Hypothalamus (tissue), 51 donors: ENCODE measurements around the gene CHST11.
A peak's percentile ranks its signal among the peaks of the same experiment; 100 is the strongest.
"Not testable (repeated sequence)": the region's sequence is repeated elsewhere in the genome, so short reads cannot be mapped to it uniquely, and the experiment has no call there.

Experiments used
- DNase-seq, 51 donors: peaks; one replicate each; lab custom pipeline; 2025; lab: John Stamatoyannopoulos, UW

Gene CHST11

DNA sequence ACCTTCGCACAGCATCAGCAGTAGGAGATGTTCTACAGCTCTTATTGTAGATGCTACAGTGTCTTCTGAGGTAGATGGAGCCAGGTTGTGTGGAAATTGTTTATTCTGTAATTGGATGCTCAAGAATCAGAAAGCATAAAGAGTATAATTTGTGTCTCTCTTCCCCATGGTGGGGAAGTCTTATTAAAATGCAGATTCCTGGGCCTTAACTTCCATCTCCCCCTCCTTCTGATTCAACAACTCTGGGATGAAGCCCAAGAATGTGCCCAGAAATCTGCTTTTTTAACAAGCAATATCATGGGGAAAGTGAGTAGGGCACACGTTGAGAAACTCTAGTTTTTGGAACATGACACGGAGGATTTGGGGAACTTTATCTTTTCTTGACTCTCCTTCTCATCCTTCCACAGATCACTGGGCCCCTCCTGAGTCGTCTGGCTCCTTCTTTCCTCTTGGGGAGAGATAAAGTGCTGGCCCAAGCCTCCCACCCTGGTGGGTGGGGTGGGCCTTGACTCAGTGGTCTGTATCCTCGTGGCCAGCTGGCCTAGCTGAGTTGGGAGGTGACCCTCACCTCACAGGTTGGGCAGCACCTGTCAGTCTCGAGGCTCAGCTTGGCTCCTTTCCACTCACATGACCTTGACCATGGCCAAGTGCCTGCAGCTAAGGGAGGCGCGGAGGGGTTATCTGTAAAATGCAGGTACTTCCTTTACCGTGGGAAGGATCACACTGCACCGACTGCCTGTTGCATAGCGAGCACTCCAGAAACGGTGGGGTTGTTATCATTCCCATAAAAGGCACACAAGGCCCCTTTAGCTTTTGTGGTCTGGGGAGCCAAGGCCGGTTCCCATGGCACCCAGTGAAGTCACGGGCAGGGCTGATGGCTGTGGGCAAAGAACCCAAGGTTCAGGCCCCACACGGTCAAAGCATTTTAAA is 141.9 kb downstream of the CHST11 start:
- DNase-seq: no peak

DNA sequence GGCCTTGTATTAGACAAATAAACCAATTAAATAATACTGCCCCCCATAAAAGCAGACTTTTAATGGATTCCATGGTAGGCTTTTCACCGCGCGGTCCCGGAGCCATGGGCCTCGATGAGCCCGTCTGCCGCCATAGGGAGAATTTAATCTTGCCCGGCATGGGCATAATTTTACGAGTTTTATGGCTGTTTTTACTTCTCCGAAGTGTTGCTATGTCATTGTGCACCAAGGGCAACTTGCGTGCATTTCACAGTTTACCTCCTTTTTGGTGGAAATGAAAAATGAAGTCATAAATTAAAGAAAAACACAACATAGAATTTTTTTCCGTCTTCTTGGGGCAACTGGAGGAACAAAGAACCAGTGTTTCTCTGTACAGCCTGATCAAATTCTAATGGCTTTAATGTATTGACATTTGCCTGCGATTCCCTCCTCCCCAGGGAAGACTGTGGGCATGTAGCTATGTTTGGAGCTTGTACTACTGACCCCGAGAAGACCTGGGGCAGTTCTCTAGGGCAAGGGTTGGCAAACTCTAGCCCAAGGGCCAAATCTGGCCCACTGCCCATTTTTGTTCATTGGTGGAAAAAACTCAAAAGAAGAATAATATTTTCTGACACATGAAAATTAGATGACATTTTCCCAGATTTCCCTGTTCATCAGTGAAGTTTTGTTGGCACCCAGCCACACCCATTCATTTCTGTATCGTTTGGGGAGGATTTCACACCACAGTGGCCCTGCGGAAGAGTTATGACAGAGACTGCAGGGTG is 142.7 kb downstream of the CHST11 start:
- DNase-seq: no peak

DNA sequence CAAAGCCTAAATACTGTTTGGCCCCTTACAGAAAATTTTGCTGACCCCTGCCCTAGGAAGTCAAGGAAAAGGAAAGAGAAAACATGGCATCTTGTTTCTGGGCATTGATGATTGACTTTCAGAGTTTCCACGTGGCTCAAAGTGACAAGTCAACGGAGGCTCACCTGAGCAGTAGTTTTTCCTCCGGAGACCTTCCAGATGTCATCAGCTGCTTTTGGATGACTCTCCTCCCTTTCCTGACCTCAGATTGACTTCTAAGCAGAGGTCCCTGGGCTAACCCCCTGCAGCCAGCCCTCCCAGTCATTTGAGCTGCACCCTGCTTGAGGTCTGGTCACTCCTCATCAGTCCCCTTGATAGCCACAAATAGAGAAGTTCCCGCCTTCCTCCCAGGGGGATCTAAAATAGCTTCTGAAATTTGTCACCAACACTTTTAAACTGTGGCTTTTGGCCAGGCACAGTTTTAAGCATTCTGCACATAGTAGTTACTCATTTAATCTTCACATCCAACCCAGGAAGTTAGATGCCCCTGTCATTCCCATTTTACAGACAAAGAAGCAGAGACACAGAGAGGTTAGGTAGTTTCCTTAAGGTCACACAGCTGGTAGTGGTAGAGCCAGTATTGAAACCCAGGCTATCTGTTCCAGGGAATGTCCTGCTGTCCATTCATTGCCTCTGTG is 143.4 kb downstream of the CHST11 start:
- DNase-seq: no peak

DNA sequence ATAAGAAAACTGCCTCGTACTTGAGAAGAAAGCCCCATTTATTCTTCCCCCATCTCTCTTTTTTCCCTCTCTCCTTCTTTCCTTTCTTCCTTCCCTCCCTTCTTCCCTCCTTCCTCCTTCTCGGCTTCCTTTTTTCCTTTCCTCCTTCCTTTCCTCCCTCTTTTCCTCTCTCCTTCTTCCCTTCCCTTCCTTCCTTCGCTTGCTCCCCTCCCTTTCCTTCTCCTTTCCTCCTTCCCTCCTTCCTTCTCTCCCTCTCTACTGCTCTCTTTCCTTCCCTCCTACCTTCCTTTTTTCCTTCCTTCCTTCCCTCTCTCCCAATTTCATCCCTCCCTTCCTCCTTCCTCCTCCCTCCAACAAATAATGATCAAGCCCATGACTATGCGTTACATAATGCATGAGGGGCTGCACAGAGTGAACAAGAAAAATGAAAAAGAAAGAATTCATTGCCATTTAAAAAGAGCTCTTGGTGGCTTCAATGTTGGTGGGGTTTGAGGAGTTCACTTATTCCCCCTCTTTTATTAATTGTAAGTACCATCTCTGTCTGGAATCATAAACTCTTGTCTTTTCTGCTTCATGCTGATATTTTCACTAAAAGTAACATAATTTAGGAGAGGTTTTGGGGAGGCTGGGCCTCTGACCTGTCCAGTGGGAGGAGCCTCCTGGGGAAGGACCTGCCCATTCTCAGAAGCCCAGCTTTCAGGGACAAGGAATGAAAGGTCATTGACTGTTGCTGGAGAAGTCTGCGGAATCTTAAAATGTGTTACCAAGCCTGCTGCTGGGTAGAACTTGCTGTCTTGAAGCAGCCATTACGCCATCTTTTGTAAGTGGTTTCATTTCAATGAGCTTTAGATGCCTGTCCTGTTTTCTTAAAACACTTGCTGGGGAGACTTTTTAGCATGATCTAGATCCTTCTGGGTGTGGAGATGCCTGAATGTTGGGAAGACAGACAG is 144.3 kb downstream of the CHST11 start:
- DNase-seq: no peak

GRCh38 chr12:104602406-104602805 is 145.7 kb downstream of the CHST11 start:
- peak in 2 of 51 donors; percentile 8 to 9 for DNase-seq

DNA sequence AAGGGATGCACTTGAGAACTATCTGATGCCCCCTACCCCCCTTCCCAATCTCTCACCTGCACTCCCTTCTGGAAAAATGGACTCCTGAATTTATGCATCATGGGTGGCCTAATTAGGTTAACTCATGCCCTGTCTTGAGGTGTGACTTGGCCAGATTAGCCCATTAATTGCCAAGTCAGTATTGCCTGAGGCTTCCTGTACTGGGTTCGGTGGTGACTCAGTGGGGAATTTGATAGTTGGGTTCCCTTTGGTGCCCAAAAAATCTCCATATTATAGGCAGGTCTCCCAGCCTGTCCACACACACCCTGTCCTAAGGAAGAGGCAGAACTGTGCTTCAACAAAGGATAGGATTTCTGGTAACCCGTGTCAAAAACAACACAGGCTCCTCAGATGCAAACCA is 146.1 kb downstream of the CHST11 start:
- no peak for DNase-seq

DNA sequence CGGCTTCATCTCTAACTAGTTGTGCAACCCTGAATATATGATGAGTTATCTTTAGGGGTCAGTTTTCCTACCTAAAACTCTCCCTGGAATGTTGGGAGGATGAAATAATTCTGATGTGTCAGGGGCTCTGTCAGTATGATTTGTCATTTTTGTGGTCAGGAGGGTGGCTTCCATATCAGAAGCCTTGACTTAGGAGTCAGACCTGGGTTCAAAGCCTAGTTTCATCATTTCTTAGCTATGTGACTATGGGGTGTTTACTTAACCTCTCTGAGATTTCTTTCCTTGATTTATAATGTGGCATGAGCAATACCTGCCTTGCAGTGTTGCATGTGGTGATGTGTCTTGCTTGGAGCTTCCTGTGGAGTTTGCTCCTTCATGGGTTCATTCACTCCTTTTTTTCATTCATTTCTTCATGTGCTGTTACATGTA is 146.8 kb downstream of the CHST11 start:
- no peak for DNase-seq

DNA sequence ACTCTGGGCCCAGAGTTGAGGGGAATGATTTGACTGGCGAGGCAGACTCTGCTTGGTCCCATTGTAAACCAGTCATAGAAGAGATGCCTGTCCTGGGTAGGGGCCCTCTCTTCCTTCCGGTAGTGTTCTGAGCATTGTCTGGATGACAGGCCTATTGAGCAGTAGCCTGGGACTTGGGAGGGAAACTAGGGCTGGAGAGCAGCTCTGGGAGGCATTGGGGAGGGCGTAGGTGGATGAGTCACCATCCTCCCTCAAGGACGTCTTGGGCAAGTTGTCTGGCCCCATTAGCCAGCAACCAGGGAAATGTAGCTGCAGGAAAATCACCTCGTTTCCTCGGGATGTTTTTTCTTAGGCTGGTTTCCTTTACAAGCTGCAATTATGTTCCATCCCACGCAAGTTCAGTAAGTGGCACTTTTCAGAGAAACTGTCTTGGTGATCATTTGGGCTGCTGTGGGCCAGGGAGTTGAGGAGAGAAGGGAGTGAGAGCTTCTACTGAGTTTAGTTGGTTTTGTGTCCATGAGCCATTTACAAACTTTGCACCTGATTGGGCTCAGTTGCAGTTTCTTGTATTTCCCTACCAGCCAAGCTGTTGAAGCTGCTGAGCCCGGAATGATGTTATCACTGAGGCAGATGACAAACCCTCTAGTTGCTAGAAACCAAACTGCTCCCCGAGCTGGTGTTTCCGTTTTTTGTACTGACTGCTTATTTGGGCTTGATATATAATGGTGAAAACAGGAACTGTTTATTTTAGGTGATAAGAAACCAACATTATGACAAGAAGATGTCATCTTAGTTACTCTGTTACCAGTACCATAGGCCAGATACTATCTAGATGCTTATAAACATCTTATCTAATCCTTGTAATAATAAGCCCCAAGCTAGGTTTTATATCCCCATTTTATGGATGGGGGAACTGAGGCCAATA is 147.6 kb downstream of the CHST11 start:
- peak in 16 of 51 donors; percentile 7 to 70 (median 20) for DNase-seq

DNA sequence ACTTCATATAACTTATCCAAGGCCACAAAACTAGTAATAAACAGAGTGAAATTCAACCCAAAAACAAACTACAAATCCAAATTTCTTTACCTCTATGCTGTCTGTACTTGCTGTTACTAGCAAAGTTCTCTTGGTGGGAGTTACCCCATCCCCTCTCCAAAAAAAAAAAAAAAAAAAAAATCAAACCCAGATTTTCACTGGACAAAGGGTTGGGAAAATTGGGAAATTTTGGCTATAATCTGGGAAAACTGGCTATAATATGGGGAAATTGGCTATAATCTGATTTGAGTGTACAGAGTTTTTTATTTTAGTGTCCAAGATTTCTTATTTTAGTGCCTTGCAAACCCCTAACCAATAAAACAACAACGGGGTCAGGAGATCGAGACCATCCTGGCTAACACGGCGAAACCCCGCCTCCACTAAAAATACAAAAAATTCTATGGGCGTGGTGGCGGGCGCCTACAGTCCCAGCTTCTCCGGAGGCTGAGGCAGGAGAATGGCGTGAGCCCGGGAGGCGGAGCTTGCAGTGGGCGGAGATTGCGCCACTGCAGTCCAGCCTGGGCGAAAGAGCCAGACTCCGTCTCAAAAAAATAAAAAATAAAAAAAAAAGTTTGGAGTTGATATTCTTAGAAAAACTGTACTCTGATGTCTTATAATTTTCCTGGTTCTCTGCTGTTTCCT is 148.4 kb downstream of the CHST11 start:
- DNase-seq: no peak

DNA sequence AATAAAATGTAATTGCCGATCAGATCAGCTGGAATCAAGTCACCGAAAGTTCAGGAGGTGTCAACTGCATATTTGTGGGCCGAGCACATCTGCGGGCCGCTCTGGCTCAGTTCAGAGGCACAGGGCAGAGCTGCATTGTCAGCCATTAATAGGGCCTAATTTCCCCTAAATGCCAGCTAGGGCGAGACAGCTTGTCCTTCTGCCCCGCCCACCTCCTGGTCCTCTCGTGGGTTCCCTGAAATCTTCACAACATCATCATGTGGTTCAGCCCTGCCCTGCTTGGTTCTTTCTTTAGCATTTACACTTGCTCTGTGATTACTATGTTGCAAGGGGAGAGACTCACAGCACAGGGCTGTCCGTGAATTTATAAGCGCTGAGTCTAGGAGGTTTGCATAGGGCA is 148.9 kb downstream of the CHST11 start:
- peak in 27 of 51 donors; percentile 3 to 41 (median 20) for DNase-seq

DNA sequence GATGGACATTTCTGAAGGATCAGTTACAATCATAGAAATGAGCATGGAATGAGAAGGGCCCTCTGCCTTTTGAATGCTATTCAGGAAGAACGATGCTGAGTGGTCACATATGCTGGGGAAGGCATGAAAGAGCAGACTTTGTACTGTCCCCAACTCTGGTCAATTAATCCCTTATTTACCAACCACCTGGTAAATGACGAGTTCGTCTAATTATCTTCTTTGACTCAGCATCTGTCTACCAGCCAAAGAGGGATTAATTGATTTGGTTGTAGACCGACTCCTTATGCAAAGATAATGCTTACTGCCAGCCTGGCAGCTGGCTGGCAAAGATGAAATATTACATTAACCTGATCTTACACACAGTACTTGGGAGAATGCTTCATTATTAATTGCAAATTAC is 152.2 kb downstream of the CHST11 start:
- no peak for DNase-seq

DNA sequence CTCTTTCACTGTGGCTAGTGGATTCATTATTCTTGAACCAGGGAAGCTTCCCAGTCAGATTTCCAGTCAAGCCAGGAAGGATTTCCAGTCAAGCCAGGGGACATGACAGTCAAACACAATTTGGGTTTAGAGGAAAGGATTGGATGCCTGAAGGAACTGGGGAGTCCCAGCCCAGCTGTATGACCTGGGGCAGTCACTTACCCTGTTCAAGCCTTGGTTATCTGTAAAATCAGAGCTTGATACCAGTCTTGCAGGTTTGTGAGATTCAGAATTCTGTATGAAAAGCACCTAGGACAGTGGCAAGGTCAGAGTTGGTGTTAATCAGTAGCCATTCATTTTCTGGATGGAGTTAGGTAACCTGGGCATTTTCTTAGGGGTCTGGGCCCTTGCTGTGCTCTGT is 152.7 kb downstream of the CHST11 start:
- no peak for DNase-seq

DNA sequence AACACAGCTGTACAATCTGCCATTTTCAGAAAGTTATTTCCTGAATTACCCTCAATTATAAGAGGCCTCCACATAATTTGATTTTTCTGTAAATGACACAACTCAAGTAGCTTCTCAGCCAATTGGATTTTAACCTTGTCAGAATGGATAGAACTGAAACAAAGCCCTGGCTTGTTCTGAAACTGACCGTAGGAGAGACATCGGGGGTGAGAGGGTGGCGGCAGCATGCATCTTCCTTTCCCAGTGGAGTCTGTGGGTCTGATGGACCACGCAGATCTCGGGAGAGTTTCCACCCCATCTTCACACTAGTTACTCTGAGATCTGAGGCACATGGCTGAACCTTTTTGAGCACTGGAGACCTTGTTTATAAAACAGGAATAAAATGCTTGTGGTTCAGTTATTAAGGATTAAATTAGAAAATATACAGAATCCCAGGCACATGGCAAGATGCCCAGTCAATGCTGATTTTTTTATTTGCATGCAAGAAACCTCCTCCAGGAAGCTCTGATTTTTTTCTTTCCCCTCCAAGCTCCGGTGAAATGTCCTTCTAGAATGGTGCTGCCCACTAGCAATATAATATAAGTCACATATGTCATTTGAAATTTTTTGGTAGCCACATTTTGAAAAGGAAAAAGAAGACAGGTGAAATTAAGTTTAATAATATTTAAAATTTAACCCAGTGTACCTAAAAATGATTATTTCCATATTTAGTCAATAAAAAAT is 153.9 kb downstream of the CHST11 start:
- no peak for DNase-seq

GRCh38 chr12:104611671-104612070 is 154.9 kb downstream of the CHST11 start:
- no peak for DNase-seq

DNA sequence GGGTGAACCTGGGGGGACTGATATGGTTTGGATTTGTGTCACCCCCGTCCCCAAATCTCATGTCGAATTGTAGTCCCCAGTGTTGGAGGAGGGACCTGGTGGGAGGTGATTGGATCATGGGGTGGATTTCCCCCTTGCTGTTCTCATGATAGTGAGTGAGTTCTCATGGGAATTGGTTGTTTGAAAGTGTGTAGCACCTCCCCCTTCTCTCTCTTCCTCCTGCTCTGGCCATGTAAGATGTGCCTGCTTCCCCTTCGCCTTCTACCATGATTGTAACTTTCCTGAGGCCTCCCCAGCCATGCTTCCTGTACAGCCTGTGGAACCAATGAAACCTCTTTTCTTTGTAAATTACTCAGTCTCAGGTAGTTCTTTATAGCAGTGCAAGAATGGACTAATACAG is 156.6 kb downstream of the CHST11 start:
- not testable (repeated sequence) for DNase-seq

DNA sequence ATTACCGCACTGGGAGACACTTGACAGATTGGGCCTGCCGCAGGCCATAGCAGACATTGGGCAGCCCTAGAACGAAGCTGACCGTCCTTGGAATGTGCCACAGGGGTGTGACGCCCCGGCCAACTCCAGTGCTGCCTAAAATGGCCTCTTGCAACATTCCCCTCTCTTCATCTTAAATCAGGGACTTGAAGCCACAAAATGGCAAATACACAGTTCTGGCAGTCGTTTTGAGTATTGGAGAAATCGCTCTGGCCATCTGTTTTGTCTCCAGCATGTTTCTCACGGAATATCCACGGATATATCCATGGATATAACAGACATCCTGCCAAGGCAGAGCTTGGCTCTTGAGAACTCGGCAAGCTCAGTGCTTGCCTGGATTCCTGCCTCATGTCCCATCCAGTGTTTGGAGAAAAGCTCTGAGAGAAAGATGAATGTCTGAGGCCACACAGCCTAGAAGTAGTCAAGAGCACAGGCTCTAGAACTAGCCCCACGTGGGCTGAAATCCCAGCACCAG is 158.4 kb downstream of the CHST11 start:
- peak in 1 of 51 donors; percentile 4 for DNase-seq

- no peak for DNase-seq
These were observed 161.9 kb downstream of the CHST11 start for GRCh38 chr12:104618691-104619090.
